HG03521 (cell line): ENCODE results near the gene STXBP1.

Experiments
- ATAC-seq: cut with Tn5 transposase; IDR thresholded peaks from one replicate; pipeline ENCODE4 v1.9.1; 2021; ENCODE audit warnings: mild to moderate bottlenecking, moderate library complexity; ENCODE audit not compliant: unreplicated experiment

Gene STXBP1

GRCh38 chr9:127686461-127687393 lies 74.7 kb downstream of the STXBP1 start:
- no peak for ATAC-seq

- ATAC-seq, result no peak
Observed at GRCh38 chr9:127689329-127690000, 77.4 kb downstream of the STXBP1 start.

GRCh38 chr9:127690735-127691134 lies 78.7 kb downstream of the STXBP1 start:
- no peak for ATAC-seq

GRCh38 chr9:127692071-127692470 lies 80.0 kb downstream of the STXBP1 start:
- no peak for ATAC-seq

DNA sequence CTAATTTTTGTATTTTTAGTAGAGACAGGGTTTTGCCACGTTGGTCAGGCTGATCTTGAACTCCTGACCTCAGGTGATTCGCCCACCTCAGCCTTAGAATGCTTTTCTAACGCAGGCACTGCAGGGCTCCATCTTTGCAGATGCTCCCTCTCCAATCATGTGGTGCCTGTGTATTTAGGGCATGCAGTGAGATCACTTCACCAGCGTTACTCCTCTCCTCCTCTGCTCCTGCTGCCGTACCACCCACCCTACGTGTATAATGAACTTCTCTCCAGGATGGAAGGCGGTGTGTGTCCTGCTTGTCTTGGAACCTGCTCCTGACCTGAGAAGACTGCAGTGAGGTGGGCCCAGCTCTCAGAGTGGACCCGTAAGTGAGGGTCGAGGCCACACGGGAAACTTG lies 81.1 kb downstream of the STXBP1 start:
- no peak for ATAC-seq

GRCh38 chr9:127693697-127694096 lies 81.6 kb downstream of the STXBP1 start:
- no peak for ATAC-seq

GRCh38 chr9:127694890-127695720 lies 83.0 kb downstream of the STXBP1 start:
- ATAC-seq, result no peak

DNA sequence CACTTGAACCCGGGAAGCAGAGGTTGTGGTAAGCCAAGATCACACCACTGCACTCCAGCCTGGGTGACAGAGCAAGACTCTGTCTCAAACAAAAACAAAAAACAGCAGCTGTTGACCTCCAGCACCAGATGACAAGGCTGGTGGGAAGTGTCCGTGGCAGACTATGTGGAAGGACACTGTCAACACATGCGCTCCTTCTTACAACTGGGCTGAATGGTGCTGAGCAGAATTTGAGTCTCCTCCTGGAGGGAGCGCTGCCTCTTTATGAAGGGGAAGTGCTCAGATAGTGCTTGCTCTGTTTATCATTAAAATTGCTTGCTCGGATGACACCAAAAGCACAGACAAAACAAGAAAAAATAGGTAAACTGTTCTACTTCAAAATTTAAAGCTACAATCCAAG lies 85.5 kb downstream of the STXBP1 start:
- no peak for ATAC-seq

GRCh38 chr9:127698386-127698785 lies 86.3 kb downstream of the STXBP1 start:
- no peak for ATAC-seq

- ATAC-seq, result peak; percentile 95
Observed at GRCh38 chr9:127698985-127699670, 87.1 kb downstream of the STXBP1 start.

GRCh38 chr9:127700140-127700539 lies 88.1 kb downstream of the STXBP1 start:
- no peak for ATAC-seq

GRCh38 chr9:127700594-127701255 lies 88.6 kb downstream of the STXBP1 start:
- ATAC-seq, result no peak

DNA sequence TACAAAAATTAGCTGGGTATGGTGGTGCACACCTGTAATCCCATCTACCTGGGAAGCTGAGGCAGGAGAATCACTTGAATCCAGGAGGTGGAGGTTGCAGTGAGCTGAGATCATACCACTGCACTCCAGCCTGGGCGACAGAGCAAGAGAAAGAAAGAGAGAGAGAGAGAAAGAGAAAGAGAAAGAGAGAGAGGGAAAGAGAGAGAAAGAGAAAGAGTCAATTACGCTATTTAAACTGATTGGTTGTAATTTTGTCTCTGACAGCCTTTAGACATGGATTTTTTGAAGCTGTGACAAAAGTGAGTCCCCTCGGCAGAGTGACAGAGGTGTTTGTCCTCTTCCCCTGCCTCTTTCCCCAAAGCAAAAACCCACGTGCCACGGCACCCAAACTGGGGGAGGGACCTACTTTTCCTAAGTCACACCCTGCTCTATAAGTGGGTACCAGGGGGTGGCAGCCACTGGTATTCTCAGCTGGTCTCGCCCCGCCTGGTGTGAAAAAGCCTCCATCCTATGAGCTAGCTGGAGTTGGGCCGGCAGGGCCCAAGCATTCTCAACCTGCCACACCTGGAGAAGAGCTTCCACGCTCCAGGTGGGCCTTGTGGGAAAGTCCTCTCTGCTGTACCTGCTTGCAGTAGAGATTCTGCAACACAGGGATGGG lies 91.3 kb downstream of the STXBP1 start:
- no peak for ATAC-seq

- no peak for ATAC-seq
Observed at GRCh38 chr9:127705577-127706379, 93.7 kb downstream of the STXBP1 start.

- no peak for ATAC-seq
Observed at GRCh38 chr9:127706836-127707241, 94.8 kb downstream of the STXBP1 start, which contains the start of gene CFAP157. CFAP157 (plus strand) TSS chr9:127706988; CDS start chr9:127707032, 44 bp downstream.

DNA sequence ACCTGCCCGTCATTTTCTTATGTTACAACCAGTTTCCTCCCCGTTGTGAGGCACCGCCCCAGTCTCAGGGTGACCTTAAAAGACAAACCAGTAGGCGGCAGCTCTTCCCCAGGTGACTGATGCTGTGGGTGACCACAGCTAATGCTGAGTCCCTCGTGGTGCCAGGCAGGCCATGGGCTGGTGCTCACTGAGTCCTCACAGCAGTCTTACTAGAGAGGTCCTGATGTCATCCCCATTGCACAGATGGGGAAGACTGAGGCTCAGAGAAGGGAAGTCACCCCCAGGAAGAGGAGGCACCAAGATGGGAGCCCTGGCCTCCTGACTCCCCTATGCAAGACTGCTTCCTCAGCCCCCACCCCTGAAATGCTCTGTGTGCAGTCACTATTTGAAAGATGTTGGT lies 95.7 kb downstream of the STXBP1 start:
- ATAC-seq, result no peak

GRCh38 chr9:127708952-127709587 lies 97.0 kb downstream of the STXBP1 start:
- no peak for ATAC-seq

GRCh38 chr9:127710204-127710783 lies 98.2 kb downstream of the STXBP1 start:
- ATAC-seq, result no peak
